ENCODE measurements around the gene FXR2.

The FXR2 gene

GRCh38 chr17:7579001-7579833, 35.5 kb downstream of the FXR2 start, which contains the start of gene CD68 (continued):
- TF ChIP-seq ZNF280D (tag by site-specific recombination; IDR thresholded peaks at IDR 0.05): no peak
- no peak for TF ChIP-seq ZNF211 (tag by site-specific recombination; IDR thresholded peaks at IDR 0.05; ENCODE audit: low read depth)
- TF ChIP-seq ZFP69B (tag by site-specific recombination; IDR thresholded peaks at IDR 0.05): 0 out of 2 replicates have a peak, but pooled peaks have one; percentile 21
- TF ChIP-seq PRDM1 (tag by site-specific recombination; IDR thresholded peaks at IDR 0.05): peak; percentile 91
- TF ChIP-seq KLF8 (tag by site-specific recombination; IDR thresholded peaks at IDR 0.05): peak; percentile 65
- TF ChIP-seq ZNF26 (tag by site-specific recombination; IDR thresholded peaks at IDR 0.05): no peak
- no peak for TF ChIP-seq ZNF132 (tag by site-specific recombination; IDR thresholded peaks at IDR 0.05; ENCODE audit: borderline replicate concordance)
- TF ChIP-seq ZNF791 (tag by site-specific recombination; IDR thresholded peaks at IDR 0.05): no peak
- TF ChIP-seq ZNF112 (tag by site-specific recombination; IDR thresholded peaks at IDR 0.05): no peak
- TF ChIP-seq ZBTB17 (tag by site-specific recombination; IDR thresholded peaks at IDR 0.05): peak; percentile 97
- no peak for TF ChIP-seq ZNF114 (tag by site-specific recombination; IDR thresholded peaks at IDR 0.05)
- no peak for TF ChIP-seq ZNF140 (tag by site-specific recombination; IDR thresholded peaks at IDR 0.05)
- peak; percentile 76; the same call in 1 of the 2 replicates for TF ChIP-seq ZBTB20 (tag by site-specific recombination; IDR thresholded peaks at IDR 0.05)
- no peak for TF ChIP-seq ZNF175 (tag by site-specific recombination; IDR thresholded peaks at IDR 0.05)
- no peak for TF ChIP-seq ZNF510 (tag by site-specific recombination; IDR thresholded peaks at IDR 0.05; ENCODE audit: insufficient replicate concordance)
- no peak for TF ChIP-seq ZNF311 (tag by site-specific recombination; IDR thresholded peaks at IDR 0.05; ENCODE audit: borderline replicate concordance)
- TF ChIP-seq ZNF707 (tag by site-specific recombination; IDR thresholded peaks at IDR 0.05): no peak
- peak; percentile 42; the same call in 1 of the 2 replicates for TF ChIP-seq ZNF335 (tag by site-specific recombination; conservative IDR thresholded peaks at IDR 0.05)
- TF ChIP-seq HOXC10 (CRISPR knock-in tag; IDR thresholded peaks at IDR 0.05): no peak
- no peak; the same call in 1 of the 2 replicates for TF ChIP-seq ZNF843 (tag by site-specific recombination; IDR thresholded peaks at IDR 0.05)
- no peak for TF ChIP-seq ZNF449 (tag by site-specific recombination; IDR thresholded peaks at IDR 0.05)
- TF ChIP-seq ZNF660 (tag by site-specific recombination; IDR thresholded peaks at IDR 0.05): no peak; the same call in none of the 2 replicates
- no peak for TF ChIP-seq ZNF548 (tag by site-specific recombination; IDR thresholded peaks at IDR 0.05)
- no peak for TF ChIP-seq MYNN (tag by site-specific recombination; IDR thresholded peaks at IDR 0.05; ENCODE audit: borderline replicate concordance)
- TF ChIP-seq ZEB2 (tag by site-specific recombination; IDR thresholded peaks at IDR 0.05): peak; percentile 67
- TF ChIP-seq ZBTB6 (tag by site-specific recombination; IDR thresholded peaks at IDR 0.05): peak; percentile 71
- no peak for TF ChIP-seq ZBTB21 (tag by site-specific recombination; IDR thresholded peaks at IDR 0.05)
- no peak for TF ChIP-seq ZNF777 (tag by site-specific recombination; IDR thresholded peaks at IDR 0.05; ENCODE audit: borderline replicate concordance)
- TF ChIP-seq ZIC2 (tag by site-specific recombination; IDR thresholded peaks at IDR 0.05): peak; percentile 44; the same call in 1 of the 2 replicates
- TF ChIP-seq ZNF555 (tag by site-specific recombination; conservative IDR thresholded peaks at IDR 0.05): no peak
- no peak for TF ChIP-seq EGR2 (tag by site-specific recombination; IDR thresholded peaks at IDR 0.05; ENCODE audit: low read depth)
- no peak for TF ChIP-seq YY2 (tag by site-specific recombination; IDR thresholded peaks at IDR 0.05)
- no peak for TF ChIP-seq SALL2 (tag by site-specific recombination; IDR thresholded peaks at IDR 0.05; ENCODE audit: borderline replicate concordance)
- TF ChIP-seq ZSCAN23 (tag by site-specific recombination; IDR thresholded peaks at IDR 0.05): peak; percentile 84; the same call in 1 of the 2 replicates
- peak; percentile 57; the same call in 1 of the 2 replicates for TF ChIP-seq SP3 (tag by site-specific recombination; IDR thresholded peaks at IDR 0.05)
